ENCODE results near the gene SLC22A23. TPM values are rescaled to one million over a fixed set of nuclear protein-coding genes. Genes with fewer than 3 reads are reported as not detected.

SLC22A23 gene
- total and polyA plus RNA-seq, 2 experiments from 2014 or later: 6.1 to 38.3 TPM

GRCh38 chr6:3350252-3350796 is 106.5 kb downstream of the SLC22A23 start (continued):
- TF ChIP-seq, protein P1, sequence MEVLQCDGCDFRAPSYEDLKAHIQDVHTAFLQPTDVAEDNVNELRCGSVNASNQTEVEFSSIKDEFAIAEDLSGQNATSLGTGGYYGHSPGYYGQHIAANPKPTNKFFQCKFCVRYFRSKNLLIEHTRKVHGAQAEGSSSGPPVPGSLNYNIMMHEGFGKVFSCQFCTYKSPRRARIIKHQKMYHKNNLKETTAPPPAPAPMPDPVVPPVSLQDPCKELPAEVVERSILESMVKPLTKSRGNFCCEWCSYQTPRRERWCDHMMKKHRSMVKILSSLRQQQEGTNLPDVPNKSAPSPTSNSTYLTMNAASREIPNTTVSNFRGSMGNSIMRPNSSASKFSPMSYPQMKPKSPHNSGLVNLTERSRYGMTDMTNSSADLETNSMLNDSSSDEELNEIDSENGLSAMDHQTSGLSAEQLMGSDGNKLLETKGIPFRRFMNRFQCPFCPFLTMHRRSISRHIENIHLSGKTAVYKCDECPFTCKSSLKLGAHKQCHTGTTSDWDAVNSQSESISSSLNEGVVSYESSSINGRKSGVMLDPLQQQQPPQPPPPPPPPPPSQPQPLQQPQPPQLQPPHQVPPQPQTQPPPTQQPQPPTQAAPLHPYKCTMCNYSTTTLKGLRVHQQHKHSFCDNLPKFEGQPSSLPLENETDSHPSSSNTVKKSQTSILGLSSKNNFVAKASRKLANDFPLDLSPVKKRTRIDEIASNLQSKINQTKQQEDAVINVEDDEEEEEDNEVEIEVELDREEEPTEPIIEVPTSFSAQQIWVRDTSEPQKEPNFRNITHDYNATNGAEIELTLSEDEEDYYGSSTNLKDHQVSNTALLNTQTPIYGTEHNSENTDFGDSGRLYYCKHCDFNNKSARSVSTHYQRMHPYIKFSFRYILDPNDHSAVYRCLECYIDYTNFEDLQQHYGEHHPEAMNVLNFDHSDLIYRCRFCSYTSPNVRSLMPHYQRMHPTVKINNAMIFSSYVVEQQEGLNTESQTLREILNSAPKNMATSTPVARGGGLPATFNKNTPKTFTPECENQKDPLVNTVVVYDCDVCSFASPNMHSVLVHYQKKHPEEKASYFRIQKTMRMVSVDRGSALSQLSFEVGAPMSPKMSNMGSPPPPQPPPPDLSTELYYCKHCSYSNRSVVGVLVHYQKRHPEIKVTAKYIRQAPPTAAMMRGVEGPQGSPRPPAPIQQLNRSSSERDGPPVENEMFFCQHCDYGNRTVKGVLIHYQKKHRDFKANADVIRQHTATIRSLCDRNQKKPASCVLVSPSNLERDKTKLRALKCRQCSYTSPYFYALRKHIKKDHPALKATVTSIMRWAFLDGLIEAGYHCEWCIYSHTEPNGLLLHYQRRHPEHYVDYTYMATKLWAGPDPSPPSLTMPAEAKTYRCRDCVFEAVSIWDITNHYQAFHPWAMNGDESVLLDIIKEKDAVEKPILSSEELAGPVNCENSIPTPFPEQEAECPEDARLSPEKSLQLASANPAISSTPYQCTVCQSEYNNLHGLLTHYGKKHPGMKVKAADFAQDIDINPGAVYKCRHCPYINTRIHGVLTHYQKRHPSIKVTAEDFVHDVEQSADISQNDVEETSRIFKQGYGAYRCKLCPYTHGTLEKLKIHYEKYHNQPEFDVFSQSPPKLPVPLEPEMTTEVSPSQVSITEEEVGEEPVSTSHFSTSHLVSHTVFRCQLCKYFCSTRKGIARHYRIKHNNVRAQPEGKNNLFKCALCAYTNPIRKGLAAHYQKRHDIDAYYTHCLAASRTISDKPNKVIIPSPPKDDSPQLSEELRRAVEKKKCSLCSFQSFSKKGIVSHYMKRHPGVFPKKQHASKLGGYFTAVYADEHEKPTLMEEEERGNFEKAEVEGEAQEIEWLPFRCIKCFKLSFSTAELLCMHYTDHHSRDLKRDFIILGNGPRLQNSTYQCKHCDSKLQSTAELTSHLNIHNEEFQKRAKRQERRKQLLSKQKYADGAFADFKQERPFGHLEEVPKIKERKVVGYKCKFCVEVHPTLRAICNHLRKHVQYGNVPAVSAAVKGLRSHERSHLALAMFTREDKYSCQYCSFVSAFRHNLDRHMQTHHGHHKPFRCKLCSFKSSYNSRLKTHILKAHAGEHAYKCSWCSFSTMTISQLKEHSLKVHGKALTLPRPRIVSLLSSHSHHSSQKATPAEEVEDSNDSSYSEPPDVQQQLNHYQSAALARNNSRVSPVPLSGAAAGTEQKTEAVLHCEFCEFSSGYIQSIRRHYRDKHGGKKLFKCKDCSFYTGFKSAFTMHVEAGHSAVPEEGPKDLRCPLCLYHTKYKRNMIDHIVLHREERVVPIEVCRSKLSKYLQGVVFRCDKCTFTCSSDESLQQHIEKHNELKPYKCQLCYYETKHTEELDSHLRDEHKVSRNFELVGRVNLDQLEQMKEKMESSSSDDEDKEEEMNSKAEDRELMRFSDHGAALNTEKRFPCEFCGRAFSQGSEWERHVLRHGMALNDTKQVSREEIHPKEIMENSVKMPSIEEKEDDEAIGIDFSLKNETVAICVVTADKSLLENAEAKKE (CRISPR knock-in tag; IDR thresholded peaks at IDR 0.05): no peak

DNA sequence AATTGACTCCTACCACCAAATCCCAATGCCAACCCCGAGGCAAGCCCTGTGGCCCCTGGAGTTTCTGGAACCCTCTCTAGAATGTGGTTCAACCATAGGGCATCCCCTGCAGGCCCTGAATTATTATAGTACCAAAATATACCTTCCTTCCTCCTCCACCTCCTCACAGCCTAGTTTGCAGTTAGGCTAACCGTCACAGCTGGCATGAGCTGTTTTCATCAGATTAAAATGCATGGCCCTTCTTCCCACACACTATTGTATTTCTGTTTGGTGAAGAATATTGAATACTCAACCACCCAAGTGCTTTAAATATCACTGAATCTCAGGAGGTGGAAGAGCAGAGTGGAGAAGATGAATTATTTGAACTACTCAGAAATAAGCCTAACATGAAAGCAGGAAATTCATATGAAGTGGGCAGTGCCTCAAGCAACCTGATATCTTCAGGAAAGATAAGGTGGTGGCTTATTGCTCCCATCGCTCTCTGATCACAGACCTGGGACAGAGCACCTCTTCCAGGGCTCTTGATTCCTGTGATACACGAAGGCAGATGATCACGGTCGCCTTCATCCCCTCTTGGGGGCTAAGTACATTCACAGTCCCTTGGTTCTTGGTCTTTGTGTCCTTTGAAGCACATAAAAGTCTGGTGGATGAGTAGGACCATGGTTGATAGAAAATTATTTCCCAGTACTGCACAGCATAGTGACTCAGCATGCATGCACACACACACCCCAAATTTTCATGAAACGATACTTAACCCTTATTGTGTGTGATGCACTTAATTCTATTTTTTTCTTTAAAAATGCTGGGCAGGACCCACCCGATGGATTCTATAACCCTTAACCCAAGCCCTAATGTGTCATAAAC is 107.2 kb downstream of the SLC22A23 start:
- no peak for DNase-seq (ENCODE audit: low spot score)
- Histone ChIP-seq H3K4me3 (no peak overlapping the region), H3K36me3 (ENCODE audit: insufficient read depth) (no peaks in the 10 kb centered on the region), H3K4me2 (no peak overlapping the region), H3K27ac (ENCODE audit: low read depth) (no peak overlapping the region), H3K79me2 (replicated peaks; ENCODE audit: insufficient read depth) (peaks cover 42% of the 10 kb centered on the region), H3K4me1 (ENCODE audit: insufficient read depth) (peaks cover 29% of the 10 kb centered on the region), H3K27me3 (ENCODE audit: insufficient read depth) (no peaks in the 10 kb centered on the region), H3F3A (replicated peaks; ENCODE audit: low read depth) (0 out of 2 replicates have a peak, but pooled peaks cover 2% of the 10 kb centered on the region), H4K20me1 (replicated peaks; ENCODE audit: insufficient read depth) (peaks cover 5% of the 10 kb centered on the region; the same call in 1 of the 2 replicates), H2AFZ (no peak overlapping the region), H3K9me2 (ENCODE audit: insufficient read depth) (no peaks in the 10 kb centered on the region)
- H3K4me3 Mint-ChIP-seq: no peak overlapping the region
- H3K27me3 Mint-ChIP-seq (ENCODE audit: insufficient read depth, low read depth, poor library complexity): peaks cover 15% of the 10 kb centered on the region
- peaks cover 76% of the 10 kb centered on the region for H3K4me1 Mint-ChIP-seq
- no peak for ATAC-seq
- no peaks in the 10 kb centered on the region for H3K9me3 Mint-ChIP-seq
- H3K36me3 Mint-ChIP-seq (ENCODE audit: low read depth): peaks cover 13% of the 10 kb centered on the region
- no peak overlapping the region for H3K27ac Mint-ChIP-seq
- no peak for TF ChIP-seq JUNB (IDR thresholded peaks at IDR 0.05; ENCODE audit: unreplicated experiment)
- no peak for TF ChIP-seq ETS1 (IDR thresholded peaks at IDR 0.05)
- no peak for TF ChIP-seq NANOG (IDR thresholded peaks at IDR 0.05; ENCODE audit: borderline replicate concordance)
- no peak for TF ChIP-seq EZH2phosphoT487 (IDR thresholded peaks at IDR 0.05; ENCODE audit: unreplicated experiment)
- TF ChIP-seq POLR2AphosphoS5 (IDR thresholded peaks at IDR 0.05; ENCODE audit: low read depth): no peak
- TF ChIP-seq, protein P1 (CRISPR knock-in tag; IDR thresholded peaks at IDR 0.05): no peak
